ENCODE measurements around the gene CD59.
A peak's percentile ranks its signal among the peaks of the same experiment; 100 is the strongest.

The CD59 gene

DNA sequence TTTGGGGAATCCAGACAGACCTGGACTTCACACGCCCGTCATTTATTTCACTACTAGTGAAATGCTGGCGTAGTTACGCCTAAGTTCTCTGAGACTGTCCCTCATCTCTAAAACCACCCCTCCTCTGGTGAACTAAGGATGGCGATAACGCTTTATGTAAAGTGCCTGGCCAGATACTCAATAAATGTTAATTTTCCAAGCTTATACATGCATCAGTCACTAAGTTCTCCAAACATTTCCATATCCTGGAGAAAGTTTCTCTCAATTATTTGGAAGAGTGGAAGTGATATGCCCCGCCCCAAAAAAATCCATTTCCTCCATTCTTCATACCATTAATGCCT is 39.2 kb upstream of the CD59 start:
- WGBS (ENCODE audit: insufficient coverage): 89% methylated on average over 5 of the region's 7 CpGs
- H3K4me3 ChIP-seq (ENCODE audit: control insufficient read depth in 1 of 7, extremely low read depth in 1 of 7, insufficient read depth in 4 of 7, low read depth in 2 of 7, low read length in 6 of 7): peak overlapping the region in 1 of 7 experiments; percentile 94
- H3K4me1 ChIP-seq (ENCODE audit: control extremely low read depth in 1 of 4, control insufficient read depth in 4 of 4, insufficient read depth in 4 of 4, low read length in 3 of 4): peaks cover 4 to 20% (median 17%) of the 10 kb centered on the region in 4 experiments
- peaks cover 0 to 19% (median 9%) of the 10 kb centered on the region in 5 experiments for H3K27me3 ChIP-seq (replicated peaks in 2 of 5; ENCODE audit: control insufficient read depth in 4 of 5, insufficient read depth in 5 of 5, low read length in 4 of 5)
- ChIA-PET POLR2A (no interaction called here), CTCF (interaction anchor here (0.9 to 1.3 kb wide), 3 partner anchors 33 to 209 kb away, joined by 3 to 4 read pairs (median 3); no protein-coding TSS in a partner anchor)
- no peak for DNase-seq
- no peak overlapping the region for H3K27ac ChIP-seq (ENCODE audit: insufficient read depth in 1 of 2, low read depth in 1 of 2, low read length in 2 of 2, poor library complexity in 1 of 2, severe bottlenecking in 2 of 2)
- peaks cover under 1 to 2% (median 2%) of the 10 kb centered on the region in 4 experiments for H3K36me3 ChIP-seq (ENCODE audit: control insufficient read depth in 4 of 4, insufficient read depth in 4 of 4, low read length in 3 of 4)
- no peaks in the 10 kb centered on the region for H3K9me3 ChIP-seq (ENCODE audit: control extremely low read depth in 1 of 5, control insufficient read depth in 4 of 5, insufficient read depth in 2 of 5, low read depth in 1 of 5, low read length in 4 of 5)

DNA sequence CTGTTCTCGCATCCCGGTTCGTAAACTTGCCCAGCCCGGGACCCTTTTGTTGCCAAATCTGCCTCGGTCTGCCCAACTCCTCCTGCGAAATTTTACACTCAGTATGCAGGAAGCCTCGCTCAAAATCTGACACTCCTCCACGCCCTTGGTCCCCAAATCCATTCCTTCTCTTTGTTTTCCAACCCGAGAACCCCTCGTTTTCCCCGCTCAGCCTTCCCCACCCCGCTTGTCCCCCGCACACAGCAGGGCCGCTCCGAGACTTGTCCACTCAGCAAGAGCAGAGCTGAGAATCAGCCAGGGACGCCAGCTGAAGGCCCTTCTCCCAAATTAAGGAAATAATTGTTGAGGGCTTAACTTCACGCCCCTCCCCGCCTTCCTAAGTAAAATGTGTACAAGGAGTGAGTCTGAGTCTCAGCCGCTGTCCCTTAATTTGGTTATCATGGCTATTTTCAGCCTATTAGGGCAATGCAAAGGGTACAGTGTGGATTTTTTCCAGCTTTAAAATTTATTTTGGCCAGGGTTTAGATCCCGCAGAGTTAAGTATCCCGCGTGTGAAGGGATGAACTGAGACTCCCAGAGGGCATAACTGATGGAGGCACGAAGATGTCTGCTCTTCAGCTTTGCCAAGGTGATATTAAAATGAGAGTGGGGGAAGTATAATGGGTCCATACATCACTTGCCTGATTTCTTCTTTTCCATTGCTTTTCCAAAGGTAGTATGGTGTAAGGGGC is 38.7 kb upstream of the CD59 start:
- DNase-seq: no peak
- CTCF ChIA-PET: interaction anchor here (0.9 to 1.3 kb wide), 4 partner anchors 18 to 38 kb away, joined by 3 to 4 read pairs (median 3); no protein-coding TSS in a partner anchor
- Histone ChIP-seq H3K4me3 (ENCODE audit: control insufficient read depth in 1 of 7, extremely low read depth in 1 of 7, insufficient read depth in 4 of 7, low read depth in 2 of 7, low read length in 6 of 7) (peak overlapping the region; percentile 23 to 94 (median 87)), H3K4me1 (ENCODE audit: control extremely low read depth in 1 of 4, control insufficient read depth in 4 of 4, insufficient read depth in 4 of 4, low read length in 3 of 4) (peaks cover 4 to 20% (median 17%) of the 10 kb centered on the region in 4 experiments), H3K27ac (ENCODE audit: insufficient read depth in 1 of 2, low read depth in 1 of 2, low read length in 2 of 2, poor library complexity in 1 of 2, severe bottlenecking in 2 of 2) (no peak overlapping the region), H3K27me3 (replicated peaks in 2 of 5; ENCODE audit: control insufficient read depth in 4 of 5, insufficient read depth in 5 of 5, low read length in 4 of 5) (peaks cover 0 to 19% (median 9%) of the 10 kb centered on the region in 5 experiments), H3K9me3 (ENCODE audit: control extremely low read depth in 1 of 5, control insufficient read depth in 4 of 5, insufficient read depth in 2 of 5, low read depth in 1 of 5, low read length in 4 of 5) (no peaks in the 10 kb centered on the region), H3K36me3 (ENCODE audit: control insufficient read depth in 4 of 4, insufficient read depth in 4 of 4, low read length in 3 of 4) (peaks cover 4 to 6% (median 5%) of the 10 kb centered on the region in 4 experiments)
- whole genome bisulfite sequencing (ENCODE audit: insufficient coverage): 2% methylated on average over 20 of the region's 23 CpGs
- POLR2A ChIA-PET: no interaction called here

- H3K36me3 ChIP-seq (ENCODE audit: control insufficient read depth in 4 of 4, insufficient read depth in 4 of 4, low read length in 3 of 4): peaks cover 6 to 13% (median 8%) of the 10 kb centered on the region in 4 experiments
- peaks cover 0 to 19% (median 9%) of the 10 kb centered on the region in 5 experiments for H3K27me3 ChIP-seq (replicated peaks in 2 of 5; ENCODE audit: control insufficient read depth in 4 of 5, insufficient read depth in 5 of 5, low read length in 4 of 5)
- WGBS (ENCODE audit: insufficient coverage): 0% methylated on average over 46 of the region's 64 CpGs
- peak within 1 kb of the TSS in 1 of 2 experiments; percentile 79 for H3K27ac ChIP-seq (ENCODE audit: insufficient read depth in 1 of 2, low read depth in 1 of 2, low read length in 2 of 2, poor library complexity in 1 of 2, severe bottlenecking in 2 of 2)
- ChIA-PET POLR2A (no interaction called here), CTCF (interaction anchor here (0.9 to 1.3 kb wide), 4 partner anchors 17 to 37 kb away, joined by 3 to 4 read pairs (median 3); no protein-coding TSS in a partner anchor)
- peaks cover 4 to 20% (median 17%) of the 10 kb centered on the region in 4 experiments for H3K4me1 ChIP-seq (ENCODE audit: control extremely low read depth in 1 of 4, control insufficient read depth in 4 of 4, insufficient read depth in 4 of 4, low read length in 3 of 4)
- peak; percentile 81 to 91 (median 90) for DNase-seq
- peak within 1 kb of the TSS; percentile 83 to 94 (median 87) for H3K4me3 ChIP-seq (ENCODE audit: control insufficient read depth in 1 of 7, extremely low read depth in 1 of 7, insufficient read depth in 4 of 7, low read depth in 2 of 7, low read length in 6 of 7)
- no peaks in the 10 kb centered on the region for H3K9me3 ChIP-seq (ENCODE audit: control extremely low read depth in 1 of 5, control insufficient read depth in 4 of 5, insufficient read depth in 2 of 5, low read depth in 1 of 5, low read length in 4 of 5)
Measured at GRCh38 chr11:33773987-33774735, 37.9 kb upstream of the CD59 start, which contains the start of gene FBXO3. TSS of gene FBXO3 (minus strand) at chr11:33774520. CDS start at chr11:33774497, 23 bp downstream.

- Histone ChIP-seq H3K4me3 (ENCODE audit: control insufficient read depth in 1 of 7, extremely low read depth in 1 of 7, insufficient read depth in 4 of 7, low read depth in 2 of 7, low read length in 6 of 7) (peak overlapping the region; percentile 83 to 94 (median 87)), H3K4me1 (ENCODE audit: control extremely low read depth in 1 of 4, control insufficient read depth in 4 of 4, insufficient read depth in 4 of 4, low read length in 3 of 4) (peaks cover 4 to 20% (median 17%) of the 10 kb centered on the region in 4 experiments), H3K27me3 (replicated peaks in 2 of 5; ENCODE audit: control insufficient read depth in 4 of 5, insufficient read depth in 5 of 5, low read length in 4 of 5) (peaks cover 0 to 19% (median 9%) of the 10 kb centered on the region in 5 experiments), H3K27ac (ENCODE audit: insufficient read depth in 1 of 2, low read depth in 1 of 2, low read length in 2 of 2, poor library complexity in 1 of 2, severe bottlenecking in 2 of 2) (peak overlapping the region in 1 of 2 experiments; percentile 79), H3K36me3 (ENCODE audit: control insufficient read depth in 4 of 4, insufficient read depth in 4 of 4, low read length in 3 of 4) (peaks cover 8 to 17% (median 10%) of the 10 kb centered on the region in 4 experiments), H3K9me3 (ENCODE audit: control extremely low read depth in 1 of 5, control insufficient read depth in 4 of 5, insufficient read depth in 2 of 5, low read depth in 1 of 5, low read length in 4 of 5) (no peaks in the 10 kb centered on the region)
- CTCF ChIA-PET: interaction anchor here (0.8 kb wide), 1 partner anchor 31 kb away, joined by 3 read pairs; no protein-coding TSS in a partner anchor
- POLR2A ChIA-PET: no interaction called here
- DNase-seq: peak in 2 of 3 donors; percentile 36 to 42
- under 1% methylated on average over 15 of the region's 22 CpGs for WGBS (ENCODE audit: insufficient coverage)
Measured at GRCh38 chr11:33773404-33773986, 37.3 kb upstream of the CD59 start.

DNA sequence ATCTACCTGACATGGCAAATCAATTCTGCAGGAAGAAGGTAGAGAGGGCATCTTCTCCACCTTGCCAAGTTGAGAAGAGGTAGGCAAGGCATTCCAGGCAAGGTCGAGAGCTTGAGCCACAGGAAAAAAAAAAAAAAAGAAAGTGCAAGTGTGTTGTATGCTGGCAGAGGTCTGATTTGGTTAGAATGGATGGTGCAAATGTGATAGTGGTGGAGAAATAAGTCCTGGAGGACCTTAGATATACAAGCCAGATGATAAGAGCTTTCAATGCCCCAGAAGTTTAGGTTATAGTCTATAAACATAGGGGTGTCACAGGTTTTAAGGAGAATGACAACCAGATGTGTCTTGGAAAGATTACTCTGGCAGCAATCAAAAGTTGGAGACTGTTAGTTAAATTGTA is 36.6 kb upstream of the CD59 start:
- peak overlapping the region in 5 of 7 experiments; percentile 87 to 94 (median 88) for H3K4me3 ChIP-seq (ENCODE audit: control insufficient read depth in 1 of 7, extremely low read depth in 1 of 7, insufficient read depth in 4 of 7, low read depth in 2 of 7, low read length in 6 of 7)
- no peak overlapping the region for H3K27ac ChIP-seq (ENCODE audit: insufficient read depth in 1 of 2, low read depth in 1 of 2, low read length in 2 of 2, poor library complexity in 1 of 2, severe bottlenecking in 2 of 2)
- peaks cover 0 to 18% (median 9%) of the 10 kb centered on the region in 5 experiments for H3K27me3 ChIP-seq (replicated peaks in 2 of 5; ENCODE audit: control insufficient read depth in 4 of 5, insufficient read depth in 5 of 5, low read length in 4 of 5)
- CTCF ChIA-PET: interaction anchor here (0.8 kb wide), 1 partner anchor 31 kb away, joined by 3 read pairs; no protein-coding TSS in a partner anchor
- POLR2A ChIA-PET: no interaction called here
- peaks cover 9 to 23% (median 14%) of the 10 kb centered on the region in 4 experiments for H3K36me3 ChIP-seq (ENCODE audit: control insufficient read depth in 4 of 4, insufficient read depth in 4 of 4, low read length in 3 of 4)
- no peaks in the 10 kb centered on the region for H3K9me3 ChIP-seq (ENCODE audit: control extremely low read depth in 1 of 5, control insufficient read depth in 4 of 5, insufficient read depth in 2 of 5, low read depth in 1 of 5, low read length in 4 of 5)
- no CpG with 5 or more reads among the region's 1 CpG for WGBS (ENCODE audit: insufficient coverage)
- DNase-seq: peak in 1 of 3 donors; percentile 13
- H3K4me1 ChIP-seq (ENCODE audit: control extremely low read depth in 1 of 4, control insufficient read depth in 4 of 4, insufficient read depth in 4 of 4, low read length in 3 of 4): peaks cover 4 to 20% (median 17%) of the 10 kb centered on the region in 4 experiments

GRCh38 chr11:33772300-33772699 is 36.1 kb upstream of the CD59 start:
- CTCF ChIA-PET: interaction anchor here (0.8 to 1.5 kb wide), 4 partner anchors 11 to 36 kb away, joined by 3 to 4 read pairs (median 3); no protein-coding TSS in a partner anchor

More at GRCh38 chr11:33772300-33772699, 36.1 kb upstream of the CD59 start:
- POLR2A ChIA-PET: no interaction called here
- Histone ChIP-seq H3K4me1 (ENCODE audit: control extremely low read depth in 1 of 4, control insufficient read depth in 4 of 4, insufficient read depth in 4 of 4, low read length in 3 of 4) (peaks cover 4 to 20% (median 17%) of the 10 kb centered on the region in 4 experiments), H3K27ac (ENCODE audit: insufficient read depth in 1 of 2, low read depth in 1 of 2, low read length in 2 of 2, poor library complexity in 1 of 2, severe bottlenecking in 2 of 2) (no peak overlapping the region), H3K36me3 (ENCODE audit: control insufficient read depth in 4 of 4, insufficient read depth in 4 of 4, low read length in 3 of 4) (peaks cover 9 to 28% (median 17%) of the 10 kb centered on the region in 4 experiments), H3K9me3 (ENCODE audit: control extremely low read depth in 1 of 5, control insufficient read depth in 4 of 5, insufficient read depth in 2 of 5, low read depth in 1 of 5, low read length in 4 of 5) (no peaks in the 10 kb centered on the region), H3K4me3 (ENCODE audit: control insufficient read depth in 1 of 7, extremely low read depth in 1 of 7, insufficient read depth in 4 of 7, low read depth in 2 of 7, low read length in 6 of 7) (no peak overlapping the region), H3K27me3 (replicated peaks in 2 of 5; ENCODE audit: control insufficient read depth in 4 of 5, insufficient read depth in 5 of 5, low read length in 4 of 5) (peaks cover 0 to 18% (median 9%) of the 10 kb centered on the region in 5 experiments)
- DNase-seq: no peak
- 94% methylated on average over 4 of the region's 4 CpGs for WGBS (ENCODE audit: insufficient coverage)
